ENCODE data around the gene SLC25A43.

DNA sequence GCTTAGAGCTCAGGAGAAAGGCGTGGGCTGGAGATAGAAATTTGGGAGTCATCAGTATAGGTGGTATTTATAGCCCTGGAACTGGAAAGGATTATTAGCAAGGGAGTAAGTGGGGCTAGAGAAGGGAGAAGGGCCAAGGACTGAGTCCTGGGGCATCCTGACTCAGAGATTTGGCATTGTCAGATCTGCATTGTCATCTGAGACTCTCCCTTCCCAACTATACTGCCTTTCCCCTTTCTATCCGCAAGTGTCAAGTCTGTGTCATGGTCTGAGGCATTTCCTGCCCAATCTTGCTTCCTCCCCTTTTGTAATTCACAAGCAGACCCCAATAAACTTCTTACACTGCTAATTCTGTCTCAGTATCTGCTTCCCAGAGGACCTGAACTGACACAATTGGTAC lies 24.4 kb upstream of the SLC25A43 start:
- TF ChIP-seq, protein P1, sequence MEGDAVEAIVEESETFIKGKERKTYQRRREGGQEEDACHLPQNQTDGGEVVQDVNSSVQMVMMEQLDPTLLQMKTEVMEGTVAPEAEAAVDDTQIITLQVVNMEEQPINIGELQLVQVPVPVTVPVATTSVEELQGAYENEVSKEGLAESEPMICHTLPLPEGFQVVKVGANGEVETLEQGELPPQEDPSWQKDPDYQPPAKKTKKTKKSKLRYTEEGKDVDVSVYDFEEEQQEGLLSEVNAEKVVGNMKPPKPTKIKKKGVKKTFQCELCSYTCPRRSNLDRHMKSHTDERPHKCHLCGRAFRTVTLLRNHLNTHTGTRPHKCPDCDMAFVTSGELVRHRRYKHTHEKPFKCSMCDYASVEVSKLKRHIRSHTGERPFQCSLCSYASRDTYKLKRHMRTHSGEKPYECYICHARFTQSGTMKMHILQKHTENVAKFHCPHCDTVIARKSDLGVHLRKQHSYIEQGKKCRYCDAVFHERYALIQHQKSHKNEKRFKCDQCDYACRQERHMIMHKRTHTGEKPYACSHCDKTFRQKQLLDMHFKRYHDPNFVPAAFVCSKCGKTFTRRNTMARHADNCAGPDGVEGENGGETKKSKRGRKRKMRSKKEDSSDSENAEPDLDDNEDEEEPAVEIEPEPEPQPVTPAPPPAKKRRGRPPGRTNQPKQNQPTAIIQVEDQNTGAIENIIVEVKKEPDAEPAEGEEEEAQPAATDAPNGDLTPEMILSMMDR (IDR thresholded peaks at IDR 0.05; ENCODE audit: insufficient read depth, low read length): no peak
- TF ChIP-seq POLR2AphosphoS5 (IDR thresholded peaks at IDR 0.05; ENCODE audit: low read depth): no peak
- TF ChIP-seq, protein P2, sequence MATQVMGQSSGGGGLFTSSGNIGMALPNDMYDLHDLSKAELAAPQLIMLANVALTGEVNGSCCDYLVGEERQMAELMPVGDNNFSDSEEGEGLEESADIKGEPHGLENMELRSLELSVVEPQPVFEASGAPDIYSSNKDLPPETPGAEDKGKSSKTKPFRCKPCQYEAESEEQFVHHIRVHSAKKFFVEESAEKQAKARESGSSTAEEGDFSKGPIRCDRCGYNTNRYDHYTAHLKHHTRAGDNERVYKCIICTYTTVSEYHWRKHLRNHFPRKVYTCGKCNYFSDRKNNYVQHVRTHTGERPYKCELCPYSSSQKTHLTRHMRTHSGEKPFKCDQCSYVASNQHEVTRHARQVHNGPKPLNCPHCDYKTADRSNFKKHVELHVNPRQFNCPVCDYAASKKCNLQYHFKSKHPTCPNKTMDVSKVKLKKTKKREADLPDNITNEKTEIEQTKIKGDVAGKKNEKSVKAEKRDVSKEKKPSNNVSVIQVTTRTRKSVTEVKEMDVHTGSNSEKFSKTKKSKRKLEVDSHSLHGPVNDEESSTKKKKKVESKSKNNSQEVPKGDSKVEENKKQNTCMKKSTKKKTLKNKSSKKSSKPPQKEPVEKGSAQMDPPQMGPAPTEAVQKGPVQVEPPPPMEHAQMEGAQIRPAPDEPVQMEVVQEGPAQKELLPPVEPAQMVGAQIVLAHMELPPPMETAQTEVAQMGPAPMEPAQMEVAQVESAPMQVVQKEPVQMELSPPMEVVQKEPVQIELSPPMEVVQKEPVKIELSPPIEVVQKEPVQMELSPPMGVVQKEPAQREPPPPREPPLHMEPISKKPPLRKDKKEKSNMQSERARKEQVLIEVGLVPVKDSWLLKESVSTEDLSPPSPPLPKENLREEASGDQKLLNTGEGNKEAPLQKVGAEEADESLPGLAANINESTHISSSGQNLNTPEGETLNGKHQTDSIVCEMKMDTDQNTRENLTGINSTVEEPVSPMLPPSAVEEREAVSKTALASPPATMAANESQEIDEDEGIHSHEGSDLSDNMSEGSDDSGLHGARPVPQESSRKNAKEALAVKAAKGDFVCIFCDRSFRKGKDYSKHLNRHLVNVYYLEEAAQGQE (IDR thresholded peaks at IDR 0.05; ENCODE audit: insufficient replicate concordance, low read depth): no peak
